GM21390 (cell line): ENCODE measurements around the gene PAMR1.
"Not testable (repeated sequence)": the region's sequence is repeated elsewhere in the genome, so short reads cannot be mapped to it uniquely, and the experiment has no call there.

Experiments used
- ATAC-seq: cut with Tn5 transposase; IDR thresholded peaks from one replicate; pipeline ENCODE4 v1.9.1; 2021; ENCODE audit not compliant: unreplicated experiment

The PAMR1 gene

GRCh38 chr11:35525501-35526175 lies at the start of gene PAMR1:
PAMR1 (minus strand) TSS chr11:35525616; CDS start chr11:35525585, 31 bp downstream.
- ATAC-seq = no peak

GRCh38 chr11:35571696-35572095 lies 46.3 kb upstream of the PAMR1 start:
- ATAC-seq = no peak

- no peak for ATAC-seq
These were observed 42.5 kb upstream of the PAMR1 start for GRCh38 chr11:35567737-35568465.

- no peak for ATAC-seq
These were observed 41.5 kb upstream of the PAMR1 start for GRCh38 chr11:35566885-35567284.

- ATAC-seq = no peak
These were observed 40.8 kb upstream of the PAMR1 start for GRCh38 chr11:35566181-35566580.

- no peak for ATAC-seq
These were observed 38.8 kb upstream of the PAMR1 start for GRCh38 chr11:35564245-35564595.

GRCh38 chr11:35563484-35564244 lies 38.2 kb upstream of the PAMR1 start:
- ATAC-seq = no peak

GRCh38 chr11:35559949-35560348 lies 34.5 kb upstream of the PAMR1 start:
- ATAC-seq = no peak

GRCh38 chr11:35558513-35558912 lies 33.1 kb upstream of the PAMR1 start:
- ATAC-seq = no peak

GRCh38 chr11:35555488-35555887 lies 30.1 kb upstream of the PAMR1 start:
- no peak for ATAC-seq

- ATAC-seq = no peak
These were observed 29.3 kb upstream of the PAMR1 start for GRCh38 chr11:35554491-35555437.

- no peak for ATAC-seq
These were observed 28.4 kb upstream of the PAMR1 start for GRCh38 chr11:35553831-35554230.

GRCh38 chr11:35553021-35553420 lies 27.6 kb upstream of the PAMR1 start:
- ATAC-seq = no peak

- ATAC-seq = no peak
These were observed 27.2 kb upstream of the PAMR1 start for GRCh38 chr11:35552616-35553015.

- no peak for ATAC-seq
These were observed 25.1 kb upstream of the PAMR1 start for GRCh38 chr11:35550374-35551036.

- ATAC-seq = no peak
These were observed 24.4 kb upstream of the PAMR1 start for GRCh38 chr11:35549787-35550186.

- no peak for ATAC-seq
These were observed 23.6 kb upstream of the PAMR1 start for GRCh38 chr11:35548925-35549561.

GRCh38 chr11:35547995-35548394 lies 22.6 kb upstream of the PAMR1 start:
- not testable (repeated sequence) for ATAC-seq

GRCh38 chr11:35546317-35546716 lies 20.9 kb upstream of the PAMR1 start:
- ATAC-seq = no peak
